GM18508 (cell line): ENCODE results near the gene MAP3K15.

ENCODE experiments used
- ATAC-seq: cut with Tn5 transposase; IDR thresholded peaks from one replicate; pipeline ENCODE4 v1.9.1; 2021; ENCODE audit warnings: moderate number of reproducible peaks; ENCODE audit not compliant: insufficient read depth, unreplicated experiment

MAP3K15 gene

GRCh38 chrX:19410259-19410658 lies 105.0 kb downstream of the MAP3K15 start:
- no peak for ATAC-seq

GRCh38 chrX:19403696-19404095 lies 111.6 kb downstream of the MAP3K15 start:
- no peak for ATAC-seq

DNA sequence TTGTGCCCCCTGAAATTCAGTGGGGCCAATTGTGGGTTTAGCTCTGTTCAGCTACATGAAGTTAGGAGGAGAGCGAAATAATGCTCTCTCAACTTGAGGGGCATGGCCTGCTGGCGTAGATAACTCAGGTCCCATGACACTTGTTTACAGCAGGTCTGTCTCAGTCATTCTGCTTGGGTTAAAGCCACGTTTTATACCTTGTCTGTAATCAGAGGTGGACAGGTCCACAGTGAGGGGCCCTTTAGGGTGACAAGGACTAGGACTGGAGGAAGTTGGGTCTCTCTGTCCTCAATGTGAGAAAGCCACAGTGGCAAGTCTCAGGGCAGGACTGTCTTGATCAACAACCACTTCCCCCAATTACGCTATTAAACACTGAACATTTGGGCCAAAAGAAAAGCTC lies 122.6 kb downstream of the MAP3K15 start:
- ATAC-seq, result no peak

DNA sequence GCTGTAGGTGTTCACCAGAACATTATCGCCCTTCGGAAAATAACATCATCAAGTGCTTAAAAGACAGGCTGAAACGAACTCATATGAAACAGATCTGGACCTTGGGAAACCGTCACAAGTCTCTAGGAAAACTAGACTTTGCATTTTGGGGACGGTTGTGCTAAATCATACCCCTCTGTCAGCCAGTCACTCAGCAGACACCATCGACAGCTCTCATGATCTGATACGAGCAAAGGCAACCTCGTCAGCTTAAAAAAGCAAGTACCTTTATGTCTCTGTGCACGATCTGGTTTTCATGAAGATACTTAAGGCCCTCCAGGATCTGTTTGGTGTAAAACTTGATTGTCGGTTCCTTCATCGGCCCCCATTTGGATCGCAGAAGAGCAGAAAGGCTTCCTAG lies 123.2 kb downstream of the MAP3K15 start:
- ATAC-seq, result no peak

GRCh38 chrX:19389227-19389845 lies 126.0 kb downstream of the MAP3K15 start:
- no peak for ATAC-seq

DNA sequence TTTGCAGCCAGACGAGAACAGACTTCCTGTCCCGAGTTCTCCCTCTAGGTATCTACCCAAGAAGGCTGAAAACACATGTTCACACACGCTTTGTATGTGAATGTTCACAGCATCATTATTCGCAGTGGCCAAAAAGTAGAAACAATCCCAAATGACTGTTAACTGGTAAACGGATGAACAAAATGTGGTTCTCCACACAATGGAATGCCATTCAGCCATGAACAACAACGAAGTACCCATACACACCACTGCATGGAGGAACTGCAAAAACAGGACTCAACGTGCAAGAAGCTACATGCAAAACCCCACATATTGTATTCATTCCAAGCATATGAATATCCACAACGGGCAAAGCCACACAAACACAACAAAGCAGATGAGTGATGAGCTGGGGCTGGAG lies 126.6 kb downstream of the MAP3K15 start:
- ATAC-seq, result no peak

GRCh38 chrX:19388064-19388679 lies 127.1 kb downstream of the MAP3K15 start:
- ATAC-seq, result no peak

DNA sequence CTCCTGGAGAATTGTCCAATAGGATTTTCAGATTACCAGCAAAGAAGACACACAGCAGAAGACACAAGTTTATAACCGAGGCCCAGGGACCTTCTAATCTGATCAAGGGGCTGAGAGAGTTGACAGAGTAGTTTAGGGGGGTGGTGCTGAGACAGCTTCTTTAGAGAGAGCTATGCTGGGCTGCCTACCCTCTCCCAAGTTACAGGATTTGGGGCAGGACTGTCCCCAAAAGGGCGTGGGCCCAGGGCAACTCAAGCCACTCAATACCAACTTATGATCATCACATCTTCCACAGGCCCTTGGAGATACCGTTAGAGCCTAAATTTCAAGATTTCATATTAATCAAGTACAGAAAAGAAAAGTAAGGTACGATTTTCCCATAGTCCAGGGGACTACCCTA lies 128.6 kb downstream of the MAP3K15 start:
- ATAC-seq, result no peak

- no peak for ATAC-seq
Observed at GRCh38 chrX:19382555-19383145, 132.7 kb downstream of the MAP3K15 start.

DNA sequence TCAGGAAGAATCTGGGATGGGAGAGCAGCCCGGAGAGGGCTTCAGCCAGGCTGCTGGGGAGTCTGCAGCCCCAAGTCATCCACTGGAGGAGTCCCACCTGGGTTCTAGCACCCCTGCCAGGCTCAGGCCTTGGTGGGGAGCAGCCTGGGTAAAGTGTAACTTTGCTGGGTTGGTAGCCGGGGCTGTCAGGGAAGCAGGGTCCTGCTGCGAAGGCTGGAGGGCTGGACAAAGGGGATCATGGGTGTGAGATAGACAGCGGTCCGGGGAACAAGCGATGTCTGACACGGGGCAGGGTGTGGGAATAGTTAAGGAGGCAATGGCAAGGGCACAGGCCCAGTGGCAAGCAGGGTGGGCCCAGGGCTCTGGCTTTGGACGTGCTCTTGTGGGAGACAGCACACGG lies 134.0 kb downstream of the MAP3K15 start:
- ATAC-seq, result no peak

DNA sequence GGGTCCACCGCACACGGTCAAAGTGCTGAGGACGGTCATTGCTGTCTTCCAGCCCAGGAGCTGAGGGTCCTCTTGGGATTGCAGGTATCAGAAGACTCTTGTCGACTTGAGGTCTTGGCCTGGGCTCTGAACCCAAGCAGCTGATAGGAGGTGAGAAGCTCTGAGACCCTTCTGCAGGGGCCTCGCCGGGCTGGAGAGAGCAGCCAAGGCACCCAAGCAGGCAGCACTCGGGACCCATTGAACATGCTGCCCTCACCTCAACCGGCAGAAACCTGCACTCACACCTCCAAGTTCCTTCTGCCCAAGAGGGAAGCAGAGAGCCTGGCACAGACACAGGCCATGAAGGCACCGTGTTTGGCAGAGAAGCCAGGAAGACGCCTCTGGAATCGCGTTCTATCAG lies 137.5 kb downstream of the MAP3K15 start:
- ATAC-seq, result no peak

GRCh38 chrX:19375546-19375945 lies 139.8 kb downstream of the MAP3K15 start:
- no peak for ATAC-seq

DNA sequence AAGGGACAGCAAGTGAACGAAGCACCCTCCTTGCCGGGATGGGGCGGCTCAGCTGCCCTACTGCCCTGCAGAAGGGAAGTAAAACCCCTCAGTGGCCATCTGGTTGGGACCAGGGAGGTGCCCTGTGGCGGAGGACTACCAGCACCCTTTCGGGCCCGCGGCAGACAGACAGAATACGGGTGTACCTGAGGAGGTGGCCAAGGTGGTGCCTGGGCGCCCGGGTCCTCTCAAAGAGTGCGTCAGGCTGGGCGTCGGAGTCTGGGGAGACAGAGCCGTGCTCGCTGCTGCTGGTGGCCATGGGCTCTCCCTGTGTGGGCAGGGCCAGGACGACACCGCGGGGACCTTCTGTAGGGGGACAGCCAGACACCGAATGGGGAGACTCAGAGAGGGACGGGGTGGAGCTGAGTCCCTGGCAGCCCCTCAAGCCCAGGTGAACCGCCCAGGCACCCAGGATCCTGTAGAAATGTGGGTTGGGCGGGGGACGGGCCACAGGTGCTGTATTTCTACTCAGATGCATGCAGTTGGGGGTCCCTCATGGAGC lies 141.9 kb downstream of the MAP3K15 start:
- no peak for ATAC-seq

DNA sequence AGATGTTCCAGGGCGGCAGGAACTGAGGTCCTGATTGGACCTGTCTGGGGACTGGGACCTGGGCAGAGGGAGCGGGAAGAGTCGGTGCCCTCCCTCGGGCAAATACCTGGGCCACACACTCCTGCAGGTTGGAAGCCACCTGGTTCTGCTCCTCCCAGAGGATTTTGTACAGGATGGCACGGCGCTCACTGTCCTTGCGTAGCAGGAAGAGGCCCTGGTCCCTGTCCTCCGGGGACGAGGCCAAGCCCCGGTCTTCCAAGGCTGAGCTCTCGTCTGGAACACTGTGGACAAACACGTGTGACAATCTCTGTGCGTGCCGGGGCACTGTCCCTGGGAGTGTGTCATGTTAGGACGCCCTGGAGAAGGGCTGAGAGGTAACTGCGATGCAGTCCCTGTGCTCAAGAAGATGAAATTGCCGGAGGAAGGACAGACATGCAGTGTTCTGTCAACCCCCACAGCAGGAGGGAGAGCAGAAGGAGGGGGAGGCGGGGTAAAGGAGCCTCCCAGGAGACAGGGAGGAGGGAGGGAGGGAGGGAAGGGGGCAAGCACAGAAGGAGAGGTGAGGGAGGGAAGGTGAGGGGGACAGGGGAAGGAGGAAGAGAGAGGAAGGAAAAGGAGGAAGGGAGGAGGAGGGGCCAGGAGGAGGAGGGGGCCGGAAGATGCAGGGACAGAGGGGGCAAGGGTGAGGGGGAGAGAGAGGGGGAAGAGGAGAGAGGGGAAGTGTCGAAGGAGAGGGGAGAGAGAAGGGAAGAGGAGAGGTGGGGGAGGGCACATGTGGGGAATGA lies 142.6 kb downstream of the MAP3K15 start:
- ATAC-seq, result no peak

- no peak for ATAC-seq
Observed at GRCh38 chrX:19372170-19372546, 143.2 kb downstream of the MAP3K15 start.

- ATAC-seq, result no peak
Observed at GRCh38 chrX:19370061-19370460, 145.2 kb downstream of the MAP3K15 start.

DNA sequence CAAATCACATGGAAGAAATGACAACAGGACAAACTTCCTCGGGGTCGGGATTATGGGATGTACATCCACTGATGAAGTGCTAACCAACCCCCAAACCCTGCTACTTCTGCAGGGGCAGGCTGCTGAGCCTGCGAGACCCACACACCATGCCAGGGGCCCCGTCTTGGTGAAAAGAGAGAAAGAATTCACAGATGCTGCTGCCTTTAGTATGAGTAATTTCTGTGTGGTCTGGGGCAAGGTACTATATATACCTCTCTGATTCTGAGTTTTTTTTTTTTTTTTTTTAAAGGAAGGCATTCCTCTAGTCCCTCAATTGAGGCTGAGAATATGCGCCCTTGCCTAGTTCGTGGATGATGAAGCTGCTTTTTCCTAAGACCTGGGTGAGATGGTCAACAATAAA lies 146.7 kb downstream of the MAP3K15 start:
- no peak for ATAC-seq

DNA sequence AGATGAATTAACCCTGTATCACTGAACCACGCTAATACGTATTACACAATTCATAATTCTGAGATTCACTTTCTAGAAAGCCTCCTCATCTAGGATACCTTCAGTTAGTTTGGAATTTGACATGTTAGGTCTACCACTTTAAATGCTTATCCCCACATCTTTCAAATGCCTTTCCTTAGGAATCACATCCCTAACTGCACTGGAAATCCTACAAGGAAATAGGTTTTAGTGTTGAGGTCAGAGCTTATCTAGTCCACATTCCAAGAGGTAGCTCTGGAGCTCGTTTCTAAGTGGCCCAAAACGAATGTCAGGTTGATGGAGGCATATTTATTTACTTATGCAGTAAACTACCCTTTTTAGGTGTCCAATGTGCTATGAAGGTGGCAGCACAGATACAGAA lies 153.6 kb downstream of the MAP3K15 start:
- ATAC-seq, result no peak

DNA sequence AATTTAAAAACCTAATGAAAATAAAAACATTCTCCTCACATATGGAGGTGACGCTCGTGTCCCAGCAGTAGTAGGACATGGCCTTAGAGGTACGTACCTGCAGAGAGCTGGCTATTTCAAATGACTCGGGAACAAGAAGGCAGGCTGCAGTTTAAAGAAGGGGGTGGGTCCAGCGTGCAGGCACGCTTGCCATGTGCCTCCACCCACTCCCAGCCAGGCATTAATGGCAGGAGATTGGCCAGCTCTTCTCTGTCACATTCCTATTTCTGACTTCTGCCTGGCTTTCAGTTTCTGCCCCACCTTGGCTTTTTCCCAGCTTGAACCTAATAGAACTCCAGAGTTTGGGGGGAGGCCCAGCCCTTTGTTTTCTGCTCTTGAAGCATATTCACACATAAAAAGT lies 154.4 kb downstream of the MAP3K15 start:
- ATAC-seq, result no peak

DNA sequence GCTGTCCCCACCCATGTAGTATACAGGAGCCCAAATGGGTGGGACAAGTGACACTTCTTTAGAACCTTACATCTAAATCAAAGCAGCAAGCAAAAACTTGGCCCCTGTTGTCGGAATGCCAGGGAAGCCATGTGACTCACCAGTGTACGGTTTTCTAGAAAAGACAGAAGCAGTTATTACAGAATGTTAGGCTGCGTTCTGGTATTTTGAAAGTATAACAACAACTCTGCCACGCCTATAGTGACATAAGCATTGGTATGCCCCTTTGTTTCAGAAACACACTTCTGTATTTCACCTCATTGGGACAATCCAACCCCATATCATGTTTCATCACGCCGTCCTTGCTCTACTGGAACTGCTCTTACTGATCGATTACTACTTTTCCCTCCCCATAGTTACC lies 156.8 kb downstream of the MAP3K15 start:
- ATAC-seq, result no peak

DNA sequence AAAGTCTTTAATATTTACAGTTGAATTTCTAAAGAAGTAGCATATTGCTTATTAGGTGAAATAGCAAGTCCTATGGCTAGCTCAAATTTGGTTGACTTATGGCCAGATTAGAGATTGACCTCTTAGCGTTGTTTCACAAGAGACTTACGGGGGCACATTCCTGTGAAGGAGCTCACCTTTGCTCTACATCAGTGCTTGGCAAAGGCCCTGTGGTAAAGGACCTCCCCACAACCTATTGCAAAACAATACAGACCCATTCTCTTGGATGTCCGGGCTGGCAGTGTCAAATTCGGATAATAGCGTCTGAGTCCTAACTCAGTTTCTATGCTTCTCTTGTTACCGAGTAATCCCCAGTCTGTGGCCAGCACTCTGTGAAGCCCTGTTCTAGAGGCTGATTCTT lies 160.7 kb downstream of the MAP3K15 start:
- ATAC-seq, result no peak
